Right cardiac atrium (tissue), 5 donors: ENCODE measurements around the gene PI4K2B. TPM values are rescaled to one million over a fixed set of nuclear protein-coding genes. Genes with fewer than 3 reads are reported as not detected.
A peak's percentile ranks its signal among the peaks of the same experiment; 100 is the strongest.
"Not testable (repeated sequence)": the region's sequence is repeated elsewhere in the genome, so short reads cannot be mapped to it uniquely, and the experiment has no call there.

Source experiments
- ATAC-seq, 2 donors: fragments of 200-7000 bp; cut with Tn5 transposase; one replicate each; pipeline versions ENCODE4 v1.8.0 to v1.9.1; 2020; ENCODE audit warnings: moderate library complexity in 2 of 2, mild to moderate bottlenecking in 1 of 2
- DNase-seq, 3 donors: peaks; one replicate each; pipeline ENCODE4 v3.0.0-alpha.2; 2020
- H3K27ac ChIP-seq: one replicate; pipeline ENCODE4 v1.5.1; 2013; ENCODE audit warnings: mild to moderate bottlenecking, low read length, control low read depth, moderate library complexity
- H3K27me3 ChIP-seq: one replicate; pipeline ENCODE4 v1.6.1; 2013; ENCODE audit not compliant: control insufficient read depth, insufficient read depth
- H3K4me1 ChIP-seq: one replicate; pipeline ENCODE4 v1.6.1; 2013; ENCODE audit warnings: low read length; ENCODE audit not compliant: control insufficient read depth, insufficient read depth
- H3K4me3 ChIP-seq: one replicate; pipeline ENCODE4 v1.5.1; 2013; ENCODE audit warnings: low read length, control low read depth
- H3K9me3 ChIP-seq: one replicate; pipeline ENCODE4 v1.6.1; 2013; ENCODE audit warnings: low read length; ENCODE audit not compliant: control insufficient read depth
- WGBS: extraction: QIAGEN DNeasy Blood & Tissue Kit; methylation state at CpG from one replicate; pipeline ENCODE4 v1.1.7; 2013; 5-methylcytosine and 5-hydroxymethylcytosine counted together
- intact Hi-C, 4 donors: fragments of 100-400 bp; cut with DNase I; formaldehyde crosslinking; loops; one replicate each; pipeline versions ENCODE4 v1.11.0 to v1.14.0; 2022 to 2023
- polyA plus RNA-seq: library from polyadenylated mRNA; stranded (reverse); fragments of 200-250 nt; gene quantifications from one replicate; pipeline ENCODE4 v1.2.3, GENCODE V29; 2013
- total RNA-seq, 4 donors: library from RNA; stranded (reverse); fragmentation: NEBNext Ultra II Directional; extraction: Animal tissue kit (Norgen Biotek cat#: 25700); gene quantifications; one replicate each; pipeline ENCODE4 v1.2.1, GENCODE V29; 2021
- donor health status: healthy with polysubstance abuse.
- donor health status: DM: no; HTN: yes; CAD: no.
- donor health status: DM: no; HTN: no; CAD: no.
- donor health status: DM: no; HTN: yes; CAD: no; lungs with severe emphysema.
- donor health status: DM: yes; HTN: yes; CAD: no.

PI4K2B gene
- total and polyA plus RNA-seq, 5 donors, result 2.3 to 4.0 (median 2.9) TPM

DNA sequence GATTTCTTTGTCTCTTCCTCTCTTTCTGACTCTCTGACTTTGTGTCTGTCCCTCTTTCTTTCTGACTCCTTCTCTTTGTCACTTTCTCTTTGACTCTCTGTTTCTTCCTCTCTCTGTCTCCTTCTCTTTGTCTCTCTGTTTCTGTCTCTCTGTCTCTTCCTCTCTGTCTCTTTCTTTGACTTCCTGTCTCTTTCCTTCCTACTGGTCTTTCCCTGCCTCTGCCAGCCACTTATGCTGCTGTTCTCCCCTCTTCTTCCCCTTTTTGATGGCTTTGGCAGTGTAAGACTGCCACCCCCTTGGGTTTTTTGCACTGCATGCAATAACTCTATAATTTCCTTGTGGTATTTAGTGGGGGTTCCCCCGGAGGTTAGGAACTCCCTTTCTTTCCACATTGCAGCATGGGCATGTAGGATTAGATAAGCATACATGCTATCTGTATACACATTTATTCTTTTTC is 6.9 kb downstream of the PI4K2B start:
- H3K9me3 ChIP-seq, H3K27me3 ChIP-seq, H3K4me1 ChIP-seq, ATAC-seq, intact Hi-C loops, H3K27ac ChIP-seq, H3K4me3 ChIP-seq, DNase-seq: not testable (repeated sequence)
- WGBS, result 71% methylated on average over 1 of the region's 1 CpG

DNA sequence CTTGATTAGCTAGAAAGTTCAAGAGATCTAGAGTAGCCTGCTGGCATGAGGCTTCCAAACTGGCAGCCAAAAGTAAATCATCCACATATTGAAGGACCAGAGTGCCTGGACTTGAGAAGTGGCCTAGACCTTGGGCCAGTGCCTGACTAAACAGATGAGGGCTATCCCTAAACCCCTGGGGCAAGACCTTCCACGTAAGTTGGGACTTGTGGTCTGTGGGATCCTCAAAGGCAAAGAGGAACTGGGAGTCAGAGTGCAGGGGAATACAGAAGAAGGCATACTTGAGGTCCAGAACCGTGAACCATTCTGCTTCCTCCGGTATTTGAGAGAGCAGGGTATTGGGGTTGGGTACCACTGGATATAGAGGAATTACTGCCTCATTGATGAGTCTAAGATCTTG is 8.4 kb downstream of the PI4K2B start:
- ATAC-seq, H3K27ac ChIP-seq, H3K4me1 ChIP-seq, intact Hi-C loops, H3K4me3 ChIP-seq, DNase-seq, H3K9me3 ChIP-seq, H3K27me3 ChIP-seq: not testable (repeated sequence)
- 87% methylated on average over 3 of the region's 3 CpGs for WGBS

DNA sequence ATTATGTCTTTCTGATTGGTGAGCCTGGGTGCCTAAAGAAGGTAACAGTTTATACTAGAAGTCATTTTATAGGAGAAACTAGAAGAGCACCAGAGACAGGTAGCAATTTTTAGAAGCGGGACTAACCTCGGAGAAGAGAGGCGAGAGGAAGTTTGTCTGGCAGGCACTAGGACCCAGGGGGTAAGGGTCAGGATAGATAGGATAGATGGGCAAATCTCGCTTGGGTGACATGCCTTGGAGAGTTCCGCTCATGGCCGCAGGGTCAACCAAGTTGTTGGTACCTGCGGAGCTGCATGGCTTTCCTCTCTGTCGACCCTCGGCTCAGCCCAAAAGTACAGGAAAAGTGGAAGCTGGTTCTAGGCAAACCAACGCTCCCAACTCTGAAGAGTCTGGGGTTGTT is 11.3 kb downstream of the PI4K2B start:
- WGBS, result 97% methylated on average over 10 of the region's 10 CpGs
- H3K27me3 ChIP-seq, result no peaks in the 10 kb centered on the region
- no peak overlapping the region for H3K4me3 ChIP-seq
- DNase-seq (no peak), ATAC-seq (no peak)
- intact Hi-C loops, result no loop called here
- no peaks in the 10 kb centered on the region for H3K9me3 ChIP-seq
- no peak overlapping the region for H3K27ac ChIP-seq
- H3K4me1 ChIP-seq, result no peaks in the 10 kb centered on the region

DNA sequence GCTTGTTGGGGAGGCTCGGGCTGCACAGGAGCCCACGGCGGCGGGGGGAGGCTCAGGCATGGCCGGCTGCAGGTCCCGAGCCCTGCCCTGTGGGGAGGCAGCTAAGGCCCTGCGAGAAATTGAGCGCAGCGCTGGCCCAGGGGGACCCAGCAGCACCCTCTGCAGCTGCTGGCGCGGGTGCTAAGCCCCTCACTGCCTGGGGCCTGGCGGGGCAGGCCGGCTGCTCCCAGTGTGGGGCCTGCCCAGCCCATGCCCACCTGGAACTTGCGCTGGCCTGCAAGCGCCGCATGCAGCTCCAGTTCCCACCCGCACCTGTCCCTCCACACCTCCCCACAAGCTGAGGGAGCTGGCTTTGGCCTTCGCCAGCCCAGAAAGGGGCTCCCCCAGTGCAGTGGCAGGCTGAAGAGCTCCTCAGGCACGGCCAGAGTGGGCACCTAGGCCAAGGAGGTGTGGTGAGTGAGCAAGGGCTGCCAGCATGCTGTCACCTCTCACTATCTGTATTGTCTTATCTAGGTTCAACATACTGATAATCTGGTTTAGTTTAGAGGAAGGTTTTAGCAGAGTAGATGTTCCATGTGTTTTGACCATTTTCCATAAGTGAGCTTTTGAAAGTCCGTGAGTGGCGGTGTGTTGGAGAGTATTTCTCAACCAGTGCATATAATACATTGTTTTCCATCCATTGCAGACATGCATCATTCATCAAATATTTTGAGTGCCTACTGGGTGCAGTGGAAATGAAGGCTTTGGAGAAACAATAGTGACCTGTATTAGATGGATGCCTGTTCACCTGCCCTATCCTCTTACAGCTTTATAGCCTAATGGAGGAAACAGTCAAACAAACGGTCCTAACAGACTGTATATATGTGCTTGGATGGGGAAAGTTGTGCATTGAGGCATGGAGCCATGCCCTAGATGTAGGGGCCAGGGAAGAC is 13.1 kb downstream of the PI4K2B start:
- ATAC-seq, result no peak
- WGBS, result 94% methylated on average over 22 of the region's 22 CpGs
- intact Hi-C loops, result no loop called here

DNA sequence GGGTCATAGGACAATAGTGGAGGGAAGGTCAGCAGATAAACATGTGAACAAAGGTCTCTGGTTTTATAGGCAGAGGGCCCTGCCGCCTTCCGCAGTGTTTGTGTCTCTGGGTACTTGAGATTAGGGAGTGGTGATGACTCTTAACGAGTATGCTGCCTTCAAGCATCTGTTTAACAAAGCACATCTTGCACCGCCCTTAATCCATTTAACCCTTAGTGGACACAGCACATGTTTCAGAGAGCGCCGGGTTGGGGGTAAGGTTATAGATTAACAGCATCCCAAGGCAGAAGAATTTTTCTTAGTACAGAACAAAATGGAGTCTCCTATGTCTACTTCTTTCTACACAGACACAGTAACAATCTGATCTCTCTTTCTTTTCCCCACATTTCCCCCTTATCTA is 15.0 kb downstream of the PI4K2B start:
- H3K27ac ChIP-seq, DNase-seq, H3K4me1 ChIP-seq, H3K4me3 ChIP-seq, ATAC-seq, H3K9me3 ChIP-seq, H3K27me3 ChIP-seq, intact Hi-C loops: not testable (repeated sequence)
- WGBS, result 74% methylated on average over 6 of the region's 6 CpGs

More for the DNA sequence above, 13.1 kb downstream of the PI4K2B start:
- Histone ChIP-seq H3K9me3 (no peaks in the 10 kb centered on the region), H3K4me1 (no peaks in the 10 kb centered on the region), H3K4me3 (no peak overlapping the region), H3K27ac (no peak overlapping the region), H3K27me3 (no peaks in the 10 kb centered on the region)
- peak in 1 of 3 donors; percentile 37 for DNase-seq

DNA sequence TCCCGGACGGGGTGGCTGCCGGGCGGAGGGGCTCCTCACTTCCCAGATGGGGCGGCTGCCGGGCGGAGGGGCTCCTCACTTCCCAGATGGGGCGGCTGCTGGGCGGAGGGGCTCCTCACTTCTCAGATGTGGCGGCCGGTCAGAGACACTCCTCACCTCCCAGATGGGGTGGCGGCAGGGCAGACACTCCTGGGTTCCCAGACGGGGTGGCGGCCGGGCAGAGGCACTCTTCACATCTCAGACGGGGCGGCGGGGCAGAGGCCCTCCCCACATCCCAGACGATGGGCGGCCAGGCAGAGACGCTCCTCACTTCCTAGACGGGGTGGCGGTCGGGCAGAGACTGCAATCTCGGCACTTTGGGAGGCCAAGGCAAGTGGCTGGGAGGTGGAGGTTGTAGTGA is 15.7 kb downstream of the PI4K2B start:
- H3K4me1 ChIP-seq, H3K9me3 ChIP-seq, H3K27me3 ChIP-seq, H3K4me3 ChIP-seq, intact Hi-C loops, ATAC-seq, H3K27ac ChIP-seq: not testable (repeated sequence)
- 97% methylated on average over 25 of the region's 25 CpGs for WGBS
- DNase-seq, result peak in 2 of 3 donors; percentile 43

DNA sequence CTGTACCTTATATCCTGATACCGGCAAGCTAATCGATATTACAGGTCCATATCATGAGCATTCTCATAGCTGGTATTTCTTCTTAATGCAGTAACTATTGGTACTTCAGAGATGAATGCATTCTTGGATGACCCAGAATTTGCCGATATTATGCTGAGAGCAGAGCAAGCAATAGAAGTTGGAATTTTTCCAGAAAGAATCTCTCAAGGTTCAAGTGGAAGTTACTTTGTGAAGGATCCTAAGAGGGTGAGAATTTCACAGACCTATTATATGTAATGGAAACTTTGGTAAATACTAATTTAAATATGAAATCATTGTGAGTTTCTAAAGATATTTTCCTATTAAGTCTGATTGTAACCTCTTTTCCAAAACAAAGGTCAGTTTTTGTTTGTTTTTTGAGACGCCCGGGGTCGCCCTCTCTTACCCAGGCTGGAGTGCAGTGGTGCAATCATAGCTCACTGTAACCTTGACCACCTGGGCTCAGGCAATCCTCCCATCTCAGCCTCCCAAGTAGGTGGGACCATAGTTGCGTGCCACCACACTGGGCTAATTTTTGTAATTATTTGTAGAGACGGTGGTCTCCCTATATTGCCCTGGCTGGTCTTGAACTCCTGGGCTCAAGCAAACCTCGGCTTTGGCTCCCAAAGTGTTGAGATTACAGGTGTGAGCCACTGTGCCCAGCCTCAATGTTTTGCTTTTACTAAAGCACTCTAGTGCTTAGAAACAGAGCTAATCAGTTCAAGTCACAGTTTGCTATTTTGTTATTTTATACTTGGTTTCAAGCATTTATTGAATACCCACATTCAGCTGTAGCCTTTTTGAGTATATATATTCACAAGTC is 18.6 kb downstream of the PI4K2B start:
- no peak for ATAC-seq
- Histone ChIP-seq H3K4me1 (peaks cover 2% of the 10 kb centered on the region), H3K4me3 (no peak overlapping the region), H3K9me3 (no peaks in the 10 kb centered on the region), H3K27ac (no peak overlapping the region), H3K27me3 (no peaks in the 10 kb centered on the region)
- intact Hi-C loops, result no loop called here
- no peak for DNase-seq
- WGBS, result 87% methylated on average over 9 of the region's 9 CpGs

DNA sequence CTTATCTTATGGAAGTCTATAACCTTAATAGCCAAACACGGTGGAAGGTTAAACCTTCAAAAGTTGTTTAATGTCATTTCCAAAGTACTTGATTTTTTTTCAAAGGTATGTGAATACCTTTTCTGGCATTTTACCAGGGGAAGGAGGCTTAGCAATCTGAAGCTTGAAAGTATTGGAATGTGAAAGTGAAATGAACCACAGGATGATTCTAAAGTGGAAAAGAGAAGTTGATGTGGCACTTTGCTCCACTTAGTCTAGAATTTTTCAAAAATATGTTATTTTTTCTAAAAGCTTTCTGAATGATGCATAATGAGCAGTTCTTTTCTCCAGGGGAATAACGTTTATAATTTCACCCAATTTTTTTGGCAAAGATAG is 19.2 kb downstream of the PI4K2B start:
- H3K9me3 ChIP-seq, result no peaks in the 10 kb centered on the region
- ATAC-seq, result no peak
- peaks cover 2% of the 10 kb centered on the region for H3K4me1 ChIP-seq
- H3K27ac ChIP-seq, result no peak overlapping the region
- intact Hi-C loops, result no loop called here
- no peaks in the 10 kb centered on the region for H3K27me3 ChIP-seq
- 26% methylated on average over 2 of the region's 2 CpGs for WGBS
- DNase-seq, result no peak
- H3K4me3 ChIP-seq, result no peak overlapping the region

DNA sequence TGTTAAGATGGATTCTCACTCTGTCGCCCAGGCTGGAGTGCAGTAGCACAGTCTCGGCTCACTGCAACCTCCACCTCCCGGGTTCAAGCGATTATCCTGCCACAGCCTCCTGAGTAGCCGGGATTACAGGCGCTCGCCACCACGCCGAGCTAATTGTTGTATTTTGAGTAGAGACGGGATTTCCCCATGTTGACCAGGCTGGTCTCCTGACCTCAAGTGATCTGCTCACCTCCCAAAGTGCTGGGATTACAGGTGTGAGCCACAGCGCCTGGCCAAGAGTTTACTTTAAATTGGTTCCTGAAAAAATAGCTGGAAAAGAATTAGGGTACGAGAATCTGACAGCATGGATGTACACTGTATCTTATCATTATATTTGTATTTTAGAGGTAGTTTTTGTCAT is 20.0 kb downstream of the PI4K2B start:
- ATAC-seq, H3K4me3 ChIP-seq, DNase-seq, H3K27ac ChIP-seq, H3K4me1 ChIP-seq, intact Hi-C loops, H3K27me3 ChIP-seq, H3K9me3 ChIP-seq: not testable (repeated sequence)
- 96% methylated on average over 12 of the region's 12 CpGs for WGBS

DNA sequence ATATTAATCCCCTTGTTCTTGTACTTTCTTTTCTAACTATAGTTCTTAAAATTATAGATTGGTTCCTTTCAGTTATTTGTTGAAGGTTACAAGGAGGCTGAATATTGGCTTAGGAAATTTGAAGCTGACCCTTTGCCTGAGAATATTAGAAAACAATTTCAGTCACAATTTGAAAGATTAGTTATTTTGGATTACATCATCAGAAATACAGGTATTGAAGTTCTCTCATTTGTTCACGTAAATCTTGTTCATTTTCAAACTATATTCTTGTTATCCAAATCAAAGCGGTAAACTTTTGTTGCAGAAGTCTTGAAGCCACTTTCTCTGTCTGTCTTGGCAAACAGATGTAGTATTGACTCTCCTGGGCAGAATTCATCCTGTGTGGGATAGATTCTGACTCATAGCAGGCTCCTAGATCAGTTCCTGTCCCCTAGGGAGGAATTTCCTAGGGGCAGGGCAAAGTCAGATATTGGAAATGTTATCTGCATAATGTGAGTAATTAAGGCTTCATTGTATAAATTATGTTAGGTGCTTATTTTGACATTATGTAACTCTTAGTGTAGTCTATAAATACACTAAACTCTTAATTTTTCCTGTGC is 25.2 kb downstream of the PI4K2B start:
- DNase-seq (no peak), ATAC-seq (no peak)
- Histone ChIP-seq H3K9me3 (no peaks in the 10 kb centered on the region), H3K27me3 (no peaks in the 10 kb centered on the region), H3K4me3 (no peak overlapping the region), H3K27ac (no peak overlapping the region), H3K4me1 (no peaks in the 10 kb centered on the region)
- intact Hi-C loops, result no loop called here
- 90% methylated on average over 2 of the region's 2 CpGs for WGBS

DNA sequence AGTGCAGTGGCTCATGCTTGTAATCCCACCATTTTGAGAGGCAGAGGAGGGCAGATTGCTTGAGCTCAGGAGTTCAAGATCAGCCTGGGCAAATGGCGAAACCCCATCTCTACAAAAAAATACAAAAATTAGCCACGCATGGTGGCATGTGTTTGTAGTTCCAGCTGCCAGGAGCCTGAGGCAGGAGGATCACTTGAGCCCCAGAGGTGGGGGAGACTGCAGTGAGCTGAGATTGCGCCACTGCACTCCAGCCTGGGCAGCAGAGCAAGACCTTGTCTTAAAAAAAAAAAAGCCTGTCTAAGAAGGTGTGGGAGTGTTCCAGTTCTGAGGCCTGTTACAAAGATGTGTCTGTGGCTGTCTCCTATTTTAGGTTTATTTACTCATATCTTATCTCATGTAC is 38.0 kb downstream of the PI4K2B start:
- Histone ChIP-seq H3K4me1 (no peaks in the 10 kb centered on the region), H3K4me3 (no peak overlapping the region), H3K27me3 (no peaks in the 10 kb centered on the region), H3K27ac (no peak overlapping the region), H3K9me3 (no peaks in the 10 kb centered on the region)
- 98% methylated on average over 3 of the region's 3 CpGs for WGBS
- intact Hi-C loops, result no loop called here
- DNase-seq, result no peak
- no peak for ATAC-seq
